Right lobe of liver (tissue), 6 donors: ENCODE results near the gene ARAF. TPM values are rescaled to one million over a fixed set of nuclear protein-coding genes. Genes with fewer than 3 reads are reported as not detected.

Experiments
- ATAC-seq, 4 donors: fragments of 200-7000 bp; cut with Tn5 transposase; one replicate each; pipeline ENCODE4 v1.9.1; 2020; ENCODE audit warnings: mild to moderate bottlenecking in 4 of 4, moderate library complexity in 4 of 4
- DNase-seq, 3 donors: peaks; one replicate each; pipeline ENCODE4 v3.0.0-alpha.2; 2020
- H3K27ac ChIP-seq, 3 donors: fragments of 200-600 bp; one replicate each; pipeline ENCODE4 v1.8.0; 2022
- H3K27me3 ChIP-seq, 2 donors: fragments of 200-600 bp; one replicate each; pipeline ENCODE4 v1.8.0; 2022
- H3K36me3 ChIP-seq, 4 donors: fragments of 200-600 bp; sonication (generic) in 1 of 4; one replicate each; pipeline versions ENCODE4 v1.5.1 to v1.8.0; 2017 to 2022; ENCODE audit warnings: control low read depth in 1 of 4
- H3K4me1 ChIP-seq, 4 donors: fragments of 200-600 bp; sonication (generic) in 1 of 4; one replicate each; pipeline versions ENCODE4 v1.5.1 to v1.8.0; 2017 to 2022; ENCODE audit warnings: control low read depth in 1 of 4
- H3K4me3 ChIP-seq, 3 donors: fragments of 200-600 bp; one replicate each; pipeline ENCODE4 v1.8.0; 2022
- H3K9me3 ChIP-seq, 4 donors: fragments of 200-600 bp; sonication (generic) in 1 of 4; one replicate each; pipeline versions ENCODE4 v1.5.1 to v1.8.0; 2017 to 2022; ENCODE audit warnings: control low read depth in 1 of 4
- POLR2A ChIP-seq: fragments of 450-650 bp; IDR thresholded peaks from one replicate; pipeline ENCODE4 v1.6.1; 2017; ENCODE audit warnings: antibody characterized with exemption, mild to moderate bottlenecking
- WGBS: methylation state at CpG from one replicate; pipeline ENCODE4 v1.1.6; 2018; ENCODE audit warnings: low coverage, low lambda C conversion rate; ENCODE audit not compliant: insufficient coverage; ENCODE audit errors: missing lambda C conversion rate; 5-methylcytosine and 5-hydroxymethylcytosine counted together
- intact Hi-C, 2 donors: fragments of 100-400 bp; cut with DNase I; formaldehyde crosslinking; loops; one replicate each; pipeline versions ENCODE4 v1.11.2 to v1.14.1; 2022
- total RNA-seq, 6 experiments: library from RNA; depleted of rRNA in 2 of 6; stranded (reverse); fragments of >200 nt in 2 of 6; fragmentation: NEBNext Ultra II Directional in 3 of 6; extraction: Animal tissue kit (Norgen Biotek cat#: 25700) in 3 of 6; gene quantifications; one replicate each; pipeline versions ENCODE4 v1.1.0 to v1.2.4, GENCODE V29; 2016 to 2023
- TF ChIP-seq, protein P1 (sequence below), 4 donors: fragments of 200-600 bp in 3 of 4; fragments of 450-650 bp in 1 of 4; IDR thresholded peaks; one replicate each; pipeline versions ENCODE4 v1.5.1 to v1.8.0; 2016 to 2022; ENCODE audit warnings: antibody characterized with exemption in 4 of 4, mild to moderate bottlenecking in 2 of 4
- donor health status: DM: no; HTN: yes; CAD: no.
- donor health status: DM: no; HTN: no; CAD: no.
- donor health status: DM: no; HTN: no; CAD: no.
- donor health status: DM: no; HTN: yes; CAD: no.
- donor health status: DM: no; HTN: yes; CAD: no.

The ARAF gene
- total RNA-seq, 6 experiments from 2014 or later: 31.5 to 86.0 (median 54.9) TPM

GRCh38 chrX:47579537-47579936, 18.5 kb downstream of the ARAF start:
- no peak overlapping the region for H3K27ac ChIP-seq

DNA sequence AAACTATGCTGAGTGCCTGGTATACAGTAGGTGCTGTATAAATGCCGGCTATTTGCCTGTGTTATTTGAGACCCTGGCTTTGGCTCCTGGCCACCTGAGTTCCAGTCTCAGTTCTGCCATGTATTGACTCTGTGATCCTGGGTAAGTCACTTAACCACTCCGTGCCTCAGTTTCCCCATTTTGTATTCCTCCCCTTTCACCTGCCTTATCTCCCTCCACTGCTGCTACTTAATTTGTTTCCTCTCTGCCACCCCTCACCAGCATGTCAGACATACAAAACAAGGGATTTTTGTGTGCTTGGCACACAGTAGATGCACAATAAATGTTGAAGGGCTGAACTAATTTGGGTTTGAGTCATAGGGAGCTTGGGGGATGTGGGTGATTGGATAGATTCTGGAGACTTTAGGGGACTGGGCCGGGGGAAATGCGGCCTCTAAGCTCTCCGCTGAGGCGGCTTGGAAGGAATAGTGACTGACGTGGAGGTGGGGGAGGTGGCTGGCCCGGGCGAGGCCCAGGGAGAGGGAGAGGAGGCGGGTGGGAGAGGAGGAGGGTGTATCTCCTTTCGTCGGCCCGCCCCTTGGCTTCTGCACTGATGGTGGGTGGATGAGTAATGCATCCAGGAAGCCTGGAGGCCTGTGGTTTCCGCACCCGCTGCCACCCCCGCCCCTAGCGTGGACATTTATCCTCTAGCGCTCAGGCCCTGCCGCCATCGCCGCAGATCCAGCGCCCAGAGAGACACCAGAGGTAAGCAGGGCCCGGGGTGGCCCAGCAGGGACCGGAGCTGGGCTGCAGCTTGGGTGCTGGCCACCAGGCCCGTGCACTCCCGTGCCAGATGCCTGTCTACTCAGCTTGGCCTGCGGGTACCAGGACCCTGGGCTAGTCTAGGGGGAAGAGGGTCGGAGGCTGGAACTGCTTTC, 21.0 kb downstream of the ARAF start, which contains the start of gene TIMP1:
Gene TIMP1 (plus strand): TSS at position 706 of the 917 bp plus-strand sequence. CDS start 980 bp downstream, outside the sequence.
- intact Hi-C loops: no loop called here
- DNase-seq (peak; percentile 73 to 90 (median 84)), ATAC-seq (peak; percentile 75 to 80 (median 78))
- H3K27me3 ChIP-seq: peaks cover 0 to 7% of the 10 kb centered on the region in 2 donors
- WGBS: 31% methylated on average over 17 of the region's 28 CpGs
- no peaks in the 10 kb centered on the region for H3K36me3 ChIP-seq
- TF ChIP-seq, protein P1, sequence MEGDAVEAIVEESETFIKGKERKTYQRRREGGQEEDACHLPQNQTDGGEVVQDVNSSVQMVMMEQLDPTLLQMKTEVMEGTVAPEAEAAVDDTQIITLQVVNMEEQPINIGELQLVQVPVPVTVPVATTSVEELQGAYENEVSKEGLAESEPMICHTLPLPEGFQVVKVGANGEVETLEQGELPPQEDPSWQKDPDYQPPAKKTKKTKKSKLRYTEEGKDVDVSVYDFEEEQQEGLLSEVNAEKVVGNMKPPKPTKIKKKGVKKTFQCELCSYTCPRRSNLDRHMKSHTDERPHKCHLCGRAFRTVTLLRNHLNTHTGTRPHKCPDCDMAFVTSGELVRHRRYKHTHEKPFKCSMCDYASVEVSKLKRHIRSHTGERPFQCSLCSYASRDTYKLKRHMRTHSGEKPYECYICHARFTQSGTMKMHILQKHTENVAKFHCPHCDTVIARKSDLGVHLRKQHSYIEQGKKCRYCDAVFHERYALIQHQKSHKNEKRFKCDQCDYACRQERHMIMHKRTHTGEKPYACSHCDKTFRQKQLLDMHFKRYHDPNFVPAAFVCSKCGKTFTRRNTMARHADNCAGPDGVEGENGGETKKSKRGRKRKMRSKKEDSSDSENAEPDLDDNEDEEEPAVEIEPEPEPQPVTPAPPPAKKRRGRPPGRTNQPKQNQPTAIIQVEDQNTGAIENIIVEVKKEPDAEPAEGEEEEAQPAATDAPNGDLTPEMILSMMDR (IDR thresholded peaks at IDR 0.05): no peak
- TF ChIP-seq POLR2A: peak; percentile 36
- H3K4me3 ChIP-seq: peak within 1 kb of the TSS; percentile 33 to 46 (median 38)
- H3K9me3 ChIP-seq: no peaks in the 10 kb centered on the region
- no peaks in the 10 kb centered on the region for H3K4me1 ChIP-seq
- H3K27ac ChIP-seq: peak within 1 kb of the TSS; percentile 33 to 70 (median 63)

More at GRCh38 chrX:47579537-47579936, 18.5 kb downstream of the ARAF start:
- Histone ChIP-seq H3K27me3 (peaks cover 0 to 7% of the 10 kb centered on the region in 2 donors), H3K9me3 (no peaks in the 10 kb centered on the region), H3K36me3 (no peaks in the 10 kb centered on the region), H3K4me1 (no peaks in the 10 kb centered on the region), H3K4me3 (no peak overlapping the region)
- TF ChIP-seq, protein P1 (IDR thresholded peaks at IDR 0.05): no peak
- TF ChIP-seq POLR2A: no peak
- intact Hi-C loops: no loop called here
- peak; percentile 46 to 49 (median 46) for ATAC-seq
- 37% methylated on average over 9 of the region's 9 CpGs for WGBS
- no peak for DNase-seq

DNA sequence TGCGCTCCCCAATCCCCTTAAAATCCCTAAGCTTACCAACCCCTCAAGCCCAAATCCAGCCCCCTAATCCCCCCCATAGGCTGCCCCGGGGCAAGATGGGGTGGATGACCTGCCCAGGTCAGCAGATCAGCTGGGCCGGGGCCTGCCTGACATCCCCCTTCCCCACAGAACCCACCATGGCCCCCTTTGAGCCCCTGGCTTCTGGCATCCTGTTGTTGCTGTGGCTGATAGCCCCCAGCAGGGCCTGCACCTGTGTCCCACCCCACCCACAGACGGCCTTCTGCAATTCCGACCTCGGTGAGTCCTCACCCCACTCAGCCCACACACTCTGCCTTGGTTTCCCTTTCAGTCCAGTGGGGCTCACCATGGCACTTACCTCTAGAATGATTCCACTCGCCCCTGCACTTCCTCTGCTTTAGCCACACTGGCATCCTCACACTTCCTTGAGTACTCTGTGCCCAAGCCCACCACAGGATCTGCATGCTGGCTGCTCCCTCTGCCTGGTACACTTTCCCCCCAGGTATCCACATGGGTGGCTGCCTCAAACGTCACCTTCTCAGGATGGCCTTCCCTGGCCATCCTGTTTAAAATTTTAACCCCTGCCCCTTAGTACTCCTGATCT, 22.3 kb downstream of the ARAF start:
- Histone ChIP-seq H3K27me3 (peaks cover 0 to 7% of the 10 kb centered on the region in 2 donors), H3K9me3 (no peaks in the 10 kb centered on the region), H3K4me1 (no peaks in the 10 kb centered on the region), H3K36me3 (no peaks in the 10 kb centered on the region), H3K27ac (peak overlapping the region in 2 of 3 donors; percentile 10 to 16), H3K4me3 (peak overlapping the region; percentile 10 to 21 (median 11))
- 66% methylated on average over 5 of the region's 8 CpGs for WGBS
- ATAC-seq: no peak
- no peak for DNase-seq
- TF ChIP-seq, protein P1 (IDR thresholded peaks at IDR 0.05): no peak
- TF ChIP-seq POLR2A: no peak
- intact Hi-C loops: no loop called here

DNA sequence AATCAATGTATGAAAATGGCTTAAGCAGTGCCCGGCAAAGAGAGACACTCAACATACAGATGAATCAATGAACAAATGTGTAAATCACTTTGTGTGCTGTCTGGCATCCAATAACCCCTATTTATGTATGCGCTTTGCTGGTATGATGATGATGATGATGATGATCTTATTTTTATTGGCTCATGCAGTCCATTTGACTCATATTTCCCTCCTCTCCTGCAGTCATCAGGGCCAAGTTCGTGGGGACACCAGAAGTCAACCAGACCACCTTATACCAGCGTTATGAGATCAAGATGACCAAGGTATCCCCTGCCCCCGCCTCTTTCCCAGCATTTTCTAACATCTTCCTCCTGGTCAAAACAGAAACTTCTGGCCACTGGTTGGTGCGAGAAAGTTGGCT, 23.7 kb downstream of the ARAF start:
- 58% methylated on average over 5 of the region's 6 CpGs for WGBS

More for the DNA sequence above, 23.7 kb downstream of the ARAF start:
- H3K4me3 ChIP-seq: no peak overlapping the region
- intact Hi-C loops: no loop called here
- ATAC-seq: no peak
- no peaks in the 10 kb centered on the region for H3K4me1 ChIP-seq
- TF ChIP-seq POLR2A: no peak
- TF ChIP-seq, protein P1 (IDR thresholded peaks at IDR 0.05): no peak
- DNase-seq: no peak
- H3K27me3 ChIP-seq: peaks cover 0 to 7% of the 10 kb centered on the region in 2 donors
- H3K9me3 ChIP-seq: no peaks in the 10 kb centered on the region
- no peaks in the 10 kb centered on the region for H3K36me3 ChIP-seq
- no peak overlapping the region for H3K27ac ChIP-seq
